T47D (cell line): ENCODE measurements around the gene FAM171A2.
"Not testable (repeated sequence)": the region's sequence is repeated elsewhere in the genome, so short reads cannot be mapped to it uniquely, and the experiment has no call there.

Source experiments
- DNase-seq, 2 experiments: peaks; one replicate each; pipeline versions ENCODE4 v3.0.0 to v3.0.0-alpha.2; 2011 to 2012; ENCODE audit warnings: low read depth in 1 of 2, low spot score in 1 of 2
- JUND ChIP-seq: IDR thresholded peaks from 2 replicates; pipeline ENCODE4 v1.6.1; 2012; ENCODE audit warnings: low read depth
- in situ Hi-C: cut with HindIII; loops from 2 replicates; pipeline ENCODE4 v1.10.0; 2016; ENCODE audit warnings: low sequenced_read_pairs, low pct_unique_long_range_greater_than_20kb

The FAM171A2 gene

GRCh38 chr17:44378171-44378705 lies 14.6 kb upstream of the FAM171A2 start:
- in situ Hi-C loops: no loop called here

DNA sequence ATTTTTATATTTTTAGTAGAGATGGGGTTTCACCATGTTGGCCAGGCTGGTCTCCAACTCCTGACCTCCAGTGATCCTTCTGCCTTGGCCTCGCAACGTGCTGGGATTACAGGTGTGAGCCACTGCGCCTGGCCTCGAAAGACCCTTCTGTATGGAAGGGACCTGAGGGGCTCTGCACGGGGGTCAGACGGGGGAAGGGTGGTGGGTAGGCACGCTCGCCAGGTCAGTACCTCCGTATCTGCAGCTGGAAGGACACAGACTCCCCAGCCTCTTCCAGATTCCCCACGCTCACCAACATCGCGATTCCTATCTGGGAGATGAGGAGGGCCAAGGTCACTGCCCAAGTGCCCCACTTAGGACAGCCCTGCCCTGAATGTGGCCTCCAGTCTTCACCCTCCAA lies 13.1 kb upstream of the FAM171A2 start:
- DNase-seq: no peak
- in situ Hi-C loops: no loop called here
- TF ChIP-seq JUND: no peak

More at GRCh38 chr17:44378171-44378705, 14.6 kb upstream of the FAM171A2 start:
- no peak for TF ChIP-seq JUND
- DNase-seq: no peak

DNA sequence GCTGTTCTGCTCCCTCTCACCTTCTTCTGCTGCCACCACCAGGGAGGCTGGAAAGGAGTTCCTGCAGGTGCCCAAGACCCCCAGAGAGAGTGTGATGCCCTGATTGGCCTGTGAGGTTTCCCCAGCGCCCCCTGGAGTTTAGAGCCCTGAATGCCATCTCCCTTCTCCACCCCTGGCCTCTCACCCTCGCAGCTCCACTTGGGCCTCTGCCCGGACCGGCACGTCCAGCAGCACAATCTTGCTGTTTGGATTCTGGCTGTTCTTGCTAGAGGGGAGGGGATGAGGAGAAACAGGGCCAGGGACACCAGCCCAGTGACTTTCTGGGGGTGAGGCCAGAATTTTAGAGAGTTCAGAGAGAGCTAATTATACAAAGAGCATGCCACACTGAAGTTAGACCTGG lies 12.5 kb upstream of the FAM171A2 start:
- in situ Hi-C loops: no loop called here
- TF ChIP-seq JUND: no peak
- peak; percentile 38 to 43 for DNase-seq

DNA sequence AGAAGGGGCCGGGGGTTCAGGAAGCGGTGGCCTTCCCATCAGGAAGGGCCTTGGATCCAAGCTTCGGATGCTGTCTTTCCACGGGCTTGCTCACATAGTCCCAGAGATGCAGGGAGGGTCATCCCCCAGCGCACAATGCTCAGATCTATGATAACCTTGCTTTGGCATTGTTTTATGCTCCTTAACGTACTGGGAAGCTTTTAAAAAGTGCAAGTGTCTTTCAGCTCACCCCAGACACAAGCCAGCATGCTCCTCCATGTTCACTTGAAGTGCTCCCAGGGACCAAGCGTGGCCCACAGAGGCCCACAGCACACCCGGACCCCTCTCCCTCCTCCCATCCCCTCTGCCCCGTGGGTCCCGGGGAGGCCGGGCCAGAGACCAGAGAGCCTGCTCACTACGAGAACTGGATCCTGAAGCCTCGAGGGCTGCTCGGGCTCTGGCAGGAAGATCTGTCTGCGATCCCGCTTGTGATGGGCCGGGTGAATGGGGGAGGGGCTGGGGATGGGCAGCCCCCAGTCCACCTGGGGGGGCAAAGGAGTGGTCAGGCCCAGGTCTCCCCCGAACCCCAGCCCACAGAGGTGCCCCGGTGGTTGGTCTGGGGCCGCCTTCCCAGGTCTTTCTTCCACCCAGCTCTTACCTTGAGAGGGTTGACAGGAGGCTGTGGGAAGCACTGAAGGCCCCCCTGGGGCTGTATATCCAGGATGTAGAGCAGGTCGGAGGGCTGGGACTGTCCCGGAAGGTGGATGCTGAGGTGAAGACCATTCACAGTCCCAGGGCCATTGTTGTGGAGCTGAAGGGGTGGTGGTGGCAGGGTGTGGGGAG lies 11.8 kb upstream of the FAM171A2 start:
- TF ChIP-seq JUND: no peak
- in situ Hi-C loops: no loop called here
- no peak for DNase-seq

DNA sequence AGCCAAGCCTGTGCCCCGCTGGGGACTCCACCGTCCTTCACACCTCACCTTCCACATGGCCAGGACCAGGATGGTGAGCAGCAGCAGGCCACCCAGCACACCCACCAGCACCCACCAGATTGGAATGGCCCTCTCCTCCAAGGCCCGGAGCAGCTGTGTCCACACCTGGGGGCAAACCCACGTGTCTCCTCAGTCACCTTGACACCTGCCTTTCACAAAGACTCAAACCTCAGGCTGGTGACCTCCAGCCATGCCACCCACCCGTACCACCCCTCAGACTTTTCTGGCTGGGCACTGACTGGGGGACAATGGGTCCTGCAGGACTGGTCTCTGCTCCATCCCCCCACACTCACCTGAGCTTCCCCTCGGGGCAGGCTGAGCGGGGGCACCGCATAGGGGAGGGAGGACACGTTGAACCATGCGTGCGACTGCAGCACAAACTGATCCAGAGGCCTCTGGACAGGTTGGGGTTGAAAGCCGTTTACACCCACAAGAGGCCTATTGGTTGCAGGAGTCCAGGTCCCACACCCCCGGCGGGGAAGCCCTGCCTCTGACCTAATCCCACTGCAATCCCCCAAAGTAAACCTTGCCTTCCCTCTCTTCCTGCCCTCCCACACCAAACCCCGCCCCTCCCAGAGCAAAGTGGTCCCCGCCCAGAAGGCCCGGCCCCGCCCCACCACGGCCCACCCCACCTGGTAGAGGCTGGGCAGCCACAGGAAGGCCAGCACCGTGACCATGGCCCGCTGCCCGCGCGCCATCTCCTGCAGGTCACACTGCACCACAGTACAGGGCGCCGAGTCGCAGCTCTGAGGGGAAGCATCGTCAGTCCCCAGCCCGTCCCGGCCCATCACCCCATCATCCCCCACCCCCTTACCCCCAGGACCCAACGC lies 10.9 kb upstream of the FAM171A2 start:
- DNase-seq: no peak
- in situ Hi-C loops: no loop called here
- TF ChIP-seq JUND: no peak

GRCh38 chr17:44372036-44372435 lies 8.4 kb upstream of the FAM171A2 start:
- TF ChIP-seq JUND: no peak
- in situ Hi-C loops: no loop called here
- DNase-seq: no peak

GRCh38 chr17:44369414-44370023 lies 5.9 kb upstream of the FAM171A2 start:
- DNase-seq, in situ Hi-C loops: not testable (repeated sequence)

GRCh38 chr17:44368391-44369243 lies 5.0 kb upstream of the FAM171A2 start:
- in situ Hi-C loops, DNase-seq: not testable (repeated sequence)

DNA sequence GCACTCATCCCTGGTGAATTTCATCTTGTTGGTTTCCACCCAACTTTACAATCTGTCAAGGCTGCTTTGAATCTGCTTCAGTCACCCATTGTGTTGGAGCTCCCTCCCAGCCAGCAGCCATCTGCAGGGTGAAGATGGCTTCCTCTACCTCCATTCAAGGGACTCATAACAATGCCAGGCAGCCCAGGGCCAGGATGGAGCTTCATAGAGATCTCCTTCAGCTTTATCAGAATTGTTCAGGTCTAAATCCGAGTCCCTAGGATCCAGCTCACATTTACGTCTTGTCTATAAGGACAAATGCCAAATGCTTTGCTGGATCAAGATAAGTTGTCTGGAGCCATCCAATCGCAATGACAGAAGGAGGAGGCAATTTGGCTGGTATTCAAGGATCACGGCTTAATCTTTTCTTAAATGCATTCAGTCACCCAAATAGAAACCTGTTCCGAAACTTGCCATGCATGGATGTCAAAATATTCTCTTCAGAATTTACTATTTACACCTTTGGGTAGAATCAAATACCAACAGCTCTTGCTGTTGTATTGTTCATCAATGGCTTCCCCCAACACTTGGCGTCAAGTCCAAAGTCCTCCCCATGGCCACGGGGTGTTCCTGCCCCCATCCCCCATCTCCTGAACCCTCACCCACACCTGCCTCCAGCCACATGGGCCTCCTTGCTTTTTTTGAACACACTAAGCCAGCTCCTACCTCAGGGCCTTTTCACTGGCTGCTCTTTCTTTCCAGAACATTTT lies 3.8 kb upstream of the FAM171A2 start:
- in situ Hi-C loops: no loop called here
- no peak for DNase-seq
- TF ChIP-seq JUND: no peak

DNA sequence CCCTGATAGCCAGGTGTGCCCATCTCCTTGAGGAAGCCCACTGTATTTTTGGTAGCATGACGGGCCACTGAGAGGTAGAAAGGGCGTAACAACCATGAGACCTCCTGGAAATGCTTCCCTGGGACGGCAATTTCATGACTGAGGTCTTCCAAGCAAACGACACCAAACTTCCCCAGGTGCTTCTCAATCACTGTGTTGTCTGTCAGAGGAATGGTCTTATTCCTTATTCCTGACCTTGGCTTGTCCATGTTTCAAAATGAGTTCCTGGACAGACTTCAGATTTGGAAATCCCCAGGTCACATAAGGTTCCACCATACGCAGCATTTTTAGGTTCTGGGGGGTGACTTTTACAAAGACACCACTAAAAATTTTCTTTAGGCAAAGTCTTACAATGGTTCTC lies 1.4 kb upstream of the FAM171A2 start:
- in situ Hi-C loops, DNase-seq: not testable (repeated sequence)

- DNase-seq: peak in 1 of 2 experiments; percentile 76
- in situ Hi-C loops: no loop called here
- TF ChIP-seq JUND: no peak
Measured at GRCh38 chr17:44362949-44363612, 572 bp downstream of the FAM171A2 start.
